Measurements from ENCODE around the gene DTNA. TPM values are rescaled to one million over a fixed set of nuclear protein-coding genes. Genes with fewer than 3 reads are reported as not detected.
"Not testable (repeated sequence)": the region's sequence is repeated elsewhere in the genome, so short reads cannot be mapped to it uniquely, and the experiment has no call there.

The DTNA gene
- polyA plus RNA-seq, 1 donor from 2014 or later: 53.9 TPM

GRCh38 chr18:34710458-34710914 is 388 bp downstream of the DTNA start:
- Histone ChIP-seq H3K27ac (ENCODE audit: low read length) (peak overlapping the region; percentile 26), H3K9me3 (ENCODE audit: low read length) (no peaks in the 10 kb centered on the region), H4K20me1 (ENCODE audit: insufficient read depth) (no peaks in the 10 kb centered on the region), H3K9ac (ENCODE audit: low read length) (no peak overlapping the region), H3K4me3 (ENCODE audit: low read length) (peak overlapping the region; percentile 49), H3K4me2 (ENCODE audit: low read length) (peak overlapping the region; percentile 45), H3K9me2 (ENCODE audit: insufficient read depth, low read length) (no peaks in the 10 kb centered on the region), H3K79me2 (replicated peaks; ENCODE audit: insufficient read depth, low read length) (peaks cover 22% of the 10 kb centered on the region), H3F3A (ENCODE audit: insufficient read depth, low read length, poor library complexity, severe bottlenecking) (no peaks in the 10 kb centered on the region), H3K27me3 (ENCODE audit: insufficient read depth, low read depth, low read length) (no peaks in the 10 kb centered on the region), H2AFZ (ENCODE audit: low read depth, low read length) (no peak overlapping the region), H3K36me3 (ENCODE audit: insufficient read depth, low read length) (no peaks in the 10 kb centered on the region)
- TF ChIP-seq EP300 (conservative IDR thresholded peaks at IDR 0.05; ENCODE audit: poor library complexity, severe bottlenecking): no peak
- TF ChIP-seq SMC3 (conservative IDR thresholded peaks at IDR 0.05; ENCODE audit: poor library complexity): no peak
- TF ChIP-seq RAD21 (conservative IDR thresholded peaks at IDR 0.05): no peak
- TF ChIP-seq EZH2 (IDR thresholded peaks at IDR 0.05; ENCODE audit: borderline replicate concordance, insufficient read depth, low read length, poor library complexity, severe bottlenecking): no peak
- TF ChIP-seq REST (IDR thresholded peaks at IDR 0.05; ENCODE audit: borderline replicate concordance): no peak
- no peak for TF ChIP-seq MXI1 (conservative IDR thresholded peaks at IDR 0.05; ENCODE audit: poor library complexity, severe bottlenecking)
- no peak for TF ChIP-seq TAF1 (IDR thresholded peaks at IDR 0.05; ENCODE audit: low read depth)
- TF ChIP-seq CTCF (IDR thresholded peaks at IDR 0.05; ENCODE audit: poor library complexity, severe bottlenecking): no peak

GRCh38 chr18:34710934-34711333 is 836 bp downstream of the DTNA start:
- H3K9ac ChIP-seq (ENCODE audit: low read length): no peak overlapping the region
- H3K4me2 ChIP-seq (ENCODE audit: low read length): peak overlapping the region; percentile 45
- peaks cover 22% of the 10 kb centered on the region for H3K79me2 ChIP-seq (replicated peaks; ENCODE audit: insufficient read depth, low read length)
- no peaks in the 10 kb centered on the region for H3K9me3 ChIP-seq (ENCODE audit: low read length)
- no peak overlapping the region for H2AFZ ChIP-seq (ENCODE audit: low read depth, low read length)
- H3K36me3 ChIP-seq (ENCODE audit: insufficient read depth, low read length): no peaks in the 10 kb centered on the region
- no peaks in the 10 kb centered on the region for H3K27me3 ChIP-seq (ENCODE audit: insufficient read depth, low read depth, low read length)
- peak overlapping the region; percentile 49 for H3K4me3 ChIP-seq (ENCODE audit: low read length)
- TF ChIP-seq POLR2AphosphoS5 (IDR thresholded peaks at IDR 0.05) (peak; percentile 34), SMC3 (conservative IDR thresholded peaks at IDR 0.05; ENCODE audit: poor library complexity) (no peak), EP300 (conservative IDR thresholded peaks at IDR 0.05; ENCODE audit: poor library complexity, severe bottlenecking) (no peak), RAD21 (conservative IDR thresholded peaks at IDR 0.05) (no peak), EZH2 (IDR thresholded peaks at IDR 0.05; ENCODE audit: borderline replicate concordance, insufficient read depth, low read length, poor library complexity, severe bottlenecking) (no peak), TAF1 (IDR thresholded peaks at IDR 0.05; ENCODE audit: low read depth) (no peak), REST (IDR thresholded peaks at IDR 0.05; ENCODE audit: borderline replicate concordance) (no peak), MXI1 (conservative IDR thresholded peaks at IDR 0.05; ENCODE audit: poor library complexity, severe bottlenecking) (no peak)
- peak overlapping the region; percentile 26 for H3K27ac ChIP-seq (ENCODE audit: low read length)
- H3K9me2 ChIP-seq (ENCODE audit: insufficient read depth, low read length): no peaks in the 10 kb centered on the region
- H3F3A ChIP-seq (ENCODE audit: insufficient read depth, low read length, poor library complexity, severe bottlenecking): no peaks in the 10 kb centered on the region
- no peaks in the 10 kb centered on the region for H4K20me1 ChIP-seq (ENCODE audit: insufficient read depth)

DNA sequence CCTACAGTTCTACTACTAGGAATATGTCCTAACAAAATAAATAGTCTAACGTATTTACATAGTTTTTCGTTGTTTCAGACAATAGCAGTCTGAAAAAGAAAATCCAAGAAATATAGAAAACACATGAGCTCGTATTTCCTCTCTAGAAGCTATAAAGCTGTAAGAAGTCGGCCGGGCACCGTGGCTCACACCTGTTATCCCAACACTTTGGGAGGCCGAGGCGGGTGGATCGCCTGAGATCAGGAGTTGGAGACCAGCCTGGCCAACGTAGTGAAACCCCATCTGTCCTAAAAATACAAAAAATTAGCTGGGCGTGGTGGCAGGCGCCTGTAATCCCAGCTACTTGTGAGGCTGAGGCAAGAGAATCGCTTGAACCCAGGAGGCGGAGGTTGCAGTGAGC is 6.0 kb downstream of the DTNA start:
- not testable (repeated sequence) for H2AFZ ChIP-seq (ENCODE audit: low read depth, low read length); H3F3A ChIP-seq (ENCODE audit: insufficient read depth, low read length, poor library complexity, severe bottlenecking); H3K27me3 ChIP-seq (ENCODE audit: insufficient read depth, low read depth, low read length); H3K9me3 ChIP-seq (ENCODE audit: low read length); H3K4me3 ChIP-seq (ENCODE audit: low read length); H3K4me2 ChIP-seq (ENCODE audit: low read length); H3K36me3 ChIP-seq (ENCODE audit: insufficient read depth, low read length); H3K27ac ChIP-seq (ENCODE audit: low read length); H3K9me2 ChIP-seq (ENCODE audit: insufficient read depth, low read length); H4K20me1 ChIP-seq (ENCODE audit: insufficient read depth); H3K9ac ChIP-seq (ENCODE audit: low read length)
- peaks cover 21% of the 10 kb centered on the region for H3K79me2 ChIP-seq (replicated peaks; ENCODE audit: insufficient read depth, low read length)
